SK-N-SH (cell line): ENCODE data around the gene FASTKD2. TPM values are rescaled to one million over a fixed set of nuclear protein-coding genes. Genes with fewer than 3 reads are reported as not detected.
A peak's percentile ranks its signal among the peaks of the same experiment; 100 is the strongest.

Source experiments
- CTCF ChIA-PET: fragments of 300-600, 350-600 bp; formaldehyde crosslinking; extraction: SDS; loops from one replicate; lab custom pipeline; 2021; lab: Yijun Ruan, JAX
- POLR2A ChIA-PET: fragments of 350-600 bp; sonication (Branson Sonifier 250); formaldehyde crosslinking; extraction: SDS; loops from one replicate; lab custom pipeline; 2020; ENCODE audit warnings: antibody characterized with exemption, inconsistent platforms; lab: Yijun Ruan, JAX
- DNase-seq: peaks from one replicate; pipeline ENCODE4 v3.0.0; 2012
- H2AFZ ChIP-seq: fragments of 200-600 bp; sonication (generic); 2 replicates; pipeline ENCODE4 v1.8.1; 2016; ENCODE audit warnings: antibody characterized with exemption, mild to moderate bottlenecking, low read depth
- H3F3A ChIP-seq: fragments of 200-600 bp; sonication (generic); replicated peaks from 2 replicates; pipeline ENCODE3; 2016; ENCODE audit warnings: antibody characterized with exemption, mild to moderate bottlenecking; ENCODE audit not compliant: insufficient read depth
- H3K27ac ChIP-seq, 2 experiments: fragments of 200-500 bp in 1 of 2; fragments of 200-600 bp in 1 of 2; sonication (Bioruptor generic) in 1 of 2; sonication (generic), shearing (Covaris generic) in 1 of 2; 2 replicates each; pipeline versions ENCODE4 v1.5.1 to v1.6.1; 2014 to 2016; ENCODE audit warnings: low read depth in 2 of 2, inconsistent platforms in 1 of 2, low read length in 1 of 2, mild to moderate bottlenecking in 1 of 2, mixed read lengths in 1 of 2
- H3K27me3 ChIP-seq: fragments of 200-600 bp; sonication (generic), shearing (Covaris generic); 2 replicates; pipeline ENCODE4 v1.6.1; 2016; ENCODE audit warnings: mixed run types; ENCODE audit not compliant: insufficient read depth
- H3K36me3 ChIP-seq, 2 experiments: fragments of 200-500 bp in 1 of 2; fragments of 200-600 bp in 1 of 2; sonication (Bioruptor generic) in 1 of 2; sonication (generic) in 1 of 2; replicated peaks in 1 of 2; 2 replicates each; pipeline versions ENCODE3 to v1.5.1; 2014 to 2016; ENCODE audit warnings: low read length in 1 of 2, mild to moderate bottlenecking in 1 of 2; ENCODE audit not compliant: insufficient read depth in 2 of 2, control insufficient read depth in 1 of 2
- H3K4me1 ChIP-seq, 2 experiments: fragments of 200-500 bp in 1 of 2; fragments of 200-600 bp in 1 of 2; sonication (Bioruptor generic) in 1 of 2; sonication (generic), shearing (Covaris generic) in 1 of 2; 2 replicates each; pipeline versions ENCODE4 v1.5.1 to v1.6.1; 2014 to 2016; ENCODE audit warnings: low read depth in 1 of 2, low read length in 1 of 2, mixed run types in 1 of 2; ENCODE audit not compliant: insufficient read depth in 2 of 2, control insufficient read depth in 1 of 2
- H3K4me2 ChIP-seq: fragments of 200-600 bp; sonication (generic), shearing (Covaris generic); 2 replicates; pipeline ENCODE4 v1.6.1; 2017; ENCODE audit warnings: mixed run types
- H3K4me3 ChIP-seq, 2 experiments: fragments of 200-500 bp in 1 of 2; fragments of 200-600 bp in 1 of 2; sonication (Bioruptor generic) in 1 of 2; sonication (generic), shearing (Covaris generic) in 1 of 2; 2 replicates each; pipeline versions ENCODE4 v1.5.1 to v1.8.1; 2014 to 2016; ENCODE audit warnings: low read depth in 2 of 2, inconsistent platforms in 1 of 2, low read length in 1 of 2, mild to moderate bottlenecking in 1 of 2, mixed read lengths in 1 of 2, moderate library complexity in 1 of 2
- H3K79me2 ChIP-seq: fragments of 200-600 bp; sonication (generic); 2 replicates; pipeline ENCODE4 v1.8.1; 2017; ENCODE audit warnings: mild to moderate bottlenecking; ENCODE audit not compliant: insufficient read depth
- H3K9ac ChIP-seq: fragments of 200-600 bp; sonication (generic); 2 replicates; pipeline ENCODE4 v1.6.1; 2017; ENCODE audit warnings: mixed run types
- H3K9me2 ChIP-seq: fragments of 200-600 bp; sonication (generic); 2 replicates; pipeline ENCODE4 v1.6.1; 2017; ENCODE audit warnings: mixed run types
- H3K9me3 ChIP-seq: fragments of 200-600 bp; sonication (generic); 2 replicates; pipeline ENCODE4 v1.6.1; 2017; ENCODE audit warnings: mixed run types, mild to moderate bottlenecking, moderate library complexity
- H4K20me1 ChIP-seq: fragments of 200-600 bp; sonication (generic); 2 replicates; pipeline ENCODE4 v1.6.1; 2017; ENCODE audit warnings: mild to moderate bottlenecking, mixed run types; ENCODE audit not compliant: insufficient read depth
- CHD2 ChIP-seq: fragments of 150-350 bp; IDR thresholded peaks from 2 replicates; pipeline ENCODE4 v1.6.1; 2018; ENCODE audit warnings: low read length; ENCODE audit not compliant: partially characterized antibody
- CTCF ChIP-seq: fragments of 200-600 bp; sonication (generic); IDR thresholded peaks from 2 replicates; pipeline ENCODE4 v1.6.1; 2017; ENCODE audit warnings: antibody characterized with exemption, mild to moderate bottlenecking, moderate library complexity
- ELF1 ChIP-seq: IDR thresholded peaks from 2 replicates; pipeline ENCODE4 v1.4.0; 2012
- EZH2phosphoT487 ChIP-seq: fragments of 200-600 bp; sonication (generic); IDR thresholded peaks from 2 replicates; pipeline ENCODE4 v1.6.1; 2017; ENCODE audit warnings: low read depth, mixed run types, mild to moderate bottlenecking, antibody characterized with exemption, moderate library complexity, borderline replicate concordance
- FOSL2 ChIP-seq: IDR thresholded peaks from 2 replicates; pipeline ENCODE4 v1.4.0; 2012; ENCODE audit warnings: low read depth, mild to moderate bottlenecking, moderate library complexity, borderline replicate concordance
- GABPA ChIP-seq: IDR thresholded peaks from 2 replicates; pipeline ENCODE4 v1.4.0; 2012; ENCODE audit warnings: low read depth, mild to moderate bottlenecking
- IRF3 ChIP-seq: fragments of 150-350 bp; IDR thresholded peaks from 2 replicates; pipeline ENCODE4 v1.6.1; 2016; ENCODE audit warnings: mild to moderate bottlenecking, low read depth, low read length
- MAX ChIP-seq: IDR thresholded peaks from 2 replicates; pipeline ENCODE4 v1.4.0; 2012; ENCODE audit warnings: low read depth
- MXI1 ChIP-seq: IDR thresholded peaks from 2 replicates; pipeline ENCODE4 v1.6.1; 2012; ENCODE audit warnings: mild to moderate bottlenecking, low read depth, low read length, improper control_type of control experiment
- NFIC ChIP-seq: IDR thresholded peaks from 2 replicates; pipeline ENCODE4 v1.4.0; 2012; ENCODE audit warnings: borderline replicate concordance
- PBX3 ChIP-seq: IDR thresholded peaks from 2 replicates; pipeline ENCODE4; 2012
- POLR2AphosphoS5 ChIP-seq: IDR thresholded peaks from 2 replicates; pipeline ENCODE4 v1.6.1; 2012; ENCODE audit warnings: low read depth, low read length
- RCOR1 ChIP-seq: fragments of 150-350 bp; IDR thresholded peaks from 2 replicates; pipeline ENCODE4 v1.6.1; 2017; ENCODE audit warnings: antibody characterized with exemption, low read length
- REST ChIP-seq: IDR thresholded peaks from 2 replicates; pipeline ENCODE4 v1.6.1; 2012; ENCODE audit warnings: mild to moderate bottlenecking, low read depth, low read length, moderate library complexity
- RFX5 ChIP-seq: IDR thresholded peaks from 2 replicates; pipeline ENCODE4 v1.6.1; 2012; ENCODE audit warnings: mild to moderate bottlenecking, improper control_type of control experiment, low read length
- RXRA ChIP-seq: IDR thresholded peaks from 2 replicates; pipeline ENCODE4 v1.4.0; 2012; ENCODE audit warnings: low read depth, mild to moderate bottlenecking, borderline replicate concordance
- SIN3A ChIP-seq: IDR thresholded peaks from 2 replicates; pipeline ENCODE4 v1.6.1; 2012; ENCODE audit warnings: low read depth, mild to moderate bottlenecking, low read length, moderate library complexity, borderline replicate concordance
- SMC3 ChIP-seq: IDR thresholded peaks from 2 replicates; pipeline ENCODE4 v1.6.1; 2012; ENCODE audit warnings: low read depth, low read length, improper control_type of control experiment
- TEAD4 ChIP-seq: IDR thresholded peaks from 2 replicates; pipeline ENCODE4 v1.4.0; 2012; ENCODE audit warnings: mild to moderate bottlenecking, borderline replicate concordance; ENCODE audit not compliant: insufficient read depth
- USF1 ChIP-seq: IDR thresholded peaks from 2 replicates; pipeline ENCODE4 v1.4.0; 2012; ENCODE audit warnings: low read depth, borderline replicate concordance
- WGBS: methylation state at CpG from one replicate; pipeline ENCODE4 v1.1.6; 2017; ENCODE audit warnings: low lambda C conversion rate; 5-methylcytosine and 5-hydroxymethylcytosine counted together
- polyA plus RNA-seq, 3 experiments: library from polyadenylated mRNA; depleted of rRNA; stranded (reverse); fragments of >200 nt; gene quantifications; 2 replicates each; pipeline ENCODE4 v1.2.3, GENCODE V29; 2012

Gene FASTKD2
- polyA plus RNA-seq, 1 of the 3 experiments (the other 2 are of a cell fraction): 15.1 TPM

- TF ChIP-seq CTCF (no peak), USF1 (no peak), FOSL2 (no peak), RFX5 (no peak), SMC3 (no peak), MXI1 (no peak; the same call in 1 of the 2 replicates), EZH2phosphoT487 (no peak)
Measured at GRCh38 chr2:206716623-206717022, 48.8 kb upstream of the FASTKD2 start (continued).

GRCh38 chr2:206718296-206718695 lies 47.1 kb upstream of the FASTKD2 start, which contains the start of gene DYTN:
TSS of gene DYTN (minus strand) at chr2:206718396. CDS start at chr2:206718279, 117 bp downstream.
- no peaks in the 10 kb centered on the region for H3K9me3 ChIP-seq
- TF ChIP-seq SMC3: no peak
- TF ChIP-seq MXI1: no peak
- TF ChIP-seq RXRA: no peak
- TF ChIP-seq REST: no peak
- no peak for TF ChIP-seq NFIC
- no peak for TF ChIP-seq GABPA
- no peak for TF ChIP-seq SIN3A
- TF ChIP-seq USF1: no peak
- TF ChIP-seq TEAD4: no peak
- TF ChIP-seq IRF3: no peak
- no peak for TF ChIP-seq PBX3
- no peak for TF ChIP-seq CHD2
- TF ChIP-seq POLR2AphosphoS5: no peak
- TF ChIP-seq RCOR1: no peak
- no peak for TF ChIP-seq ELF1
- no peak for TF ChIP-seq MAX

More at GRCh38 chr2:206718296-206718695, 47.1 kb upstream of the FASTKD2 start, which contains the start of gene DYTN:
- Histone ChIP-seq H3K36me3 (no peaks in the 10 kb centered on the region), H3K4me3 (no peak within 1 kb of the TSS), H3K27ac (0 out of 4 replicates have a peak within 1 kb of the TSS, but pooled peaks of 1 of the 2 experiments have one; percentile 12), H3K9ac (no peak within 1 kb of the TSS), H3K4me2 (no peak within 1 kb of the TSS), H4K20me1 (no peaks in the 10 kb centered on the region), H2AFZ (no peak within 1 kb of the TSS), H3K9me2 (no peaks in the 10 kb centered on the region), H3K27me3 (no peaks in the 10 kb centered on the region), H3F3A (no peaks in the 10 kb centered on the region), H3K4me1 (peaks cover 0 to 9% of the 10 kb centered on the region in 2 experiments; a peak in 1 of 4 replicates), H3K79me2 (no peaks in the 10 kb centered on the region)
- CTCF ChIA-PET: no interaction called here
- WGBS: 19% methylated on average over 1 of the region's 1 CpG
- no peak for DNase-seq
- POLR2A ChIA-PET: no interaction called here
